ENCODE data around the gene RPL35A. TPM values are rescaled to one million over a fixed set of nuclear protein-coding genes. Genes with fewer than 3 reads are reported as not detected.
"Not testable (repeated sequence)": the region's sequence is repeated elsewhere in the genome, so short reads cannot be mapped to it uniquely, and the experiment has no call there.

The RPL35A gene
- total RNA-seq, 1 donor from 2014 or later = 751 TPM

DNA sequence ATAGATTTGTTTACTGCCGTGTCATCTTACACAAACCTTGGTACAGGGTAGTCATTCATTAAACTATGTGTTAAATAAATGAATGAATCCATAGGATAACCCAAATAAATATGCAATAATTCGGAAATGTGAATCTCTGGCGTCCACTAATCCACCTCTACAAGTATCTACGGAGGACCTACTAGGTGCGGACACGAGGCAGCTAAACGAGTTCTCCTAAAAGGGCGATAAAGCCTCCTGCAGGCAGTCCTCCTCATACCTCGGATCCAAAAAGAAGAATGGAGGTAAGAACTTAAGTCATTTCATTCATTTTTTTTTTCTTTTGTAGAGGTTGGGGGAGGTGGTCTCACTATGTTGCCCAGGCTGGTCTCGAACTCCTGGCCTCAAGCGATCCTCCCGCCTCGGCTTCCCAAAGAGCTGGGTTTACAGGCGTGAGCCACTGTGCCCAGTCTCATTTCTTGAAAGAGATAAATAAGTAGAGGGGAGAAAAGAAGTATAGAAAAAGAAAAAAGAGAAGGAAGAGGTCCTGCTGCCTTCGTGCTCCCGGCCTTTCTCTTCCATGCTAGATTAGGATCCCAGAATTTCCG, 706 bp upstream of the RPL35A start:
- ATAC-seq = no peak
- intact Hi-C loops (cut with micrococcal nuclease) = no loop called here
- DNase-seq = peak; percentile 34

- intact Hi-C loops (cut with micrococcal nuclease) = no loop called here
- ATAC-seq (no peak), DNase-seq (no peak)
Measured at GRCh38 chr3:197950677-197951061, 679 bp downstream of the RPL35A start.

GRCh38 chr3:197951392-197951990, 1.5 kb downstream of the RPL35A start:
- no peak for DNase-seq
- intact Hi-C loops (cut with micrococcal nuclease) = no loop called here
- no peak for ATAC-seq

- intact Hi-C loops (cut with micrococcal nuclease) = no loop called here
- DNase-seq = no peak
- no peak for ATAC-seq
Measured at GRCh38 chr3:197952440-197952839, 2.5 kb downstream of the RPL35A start.

DNA sequence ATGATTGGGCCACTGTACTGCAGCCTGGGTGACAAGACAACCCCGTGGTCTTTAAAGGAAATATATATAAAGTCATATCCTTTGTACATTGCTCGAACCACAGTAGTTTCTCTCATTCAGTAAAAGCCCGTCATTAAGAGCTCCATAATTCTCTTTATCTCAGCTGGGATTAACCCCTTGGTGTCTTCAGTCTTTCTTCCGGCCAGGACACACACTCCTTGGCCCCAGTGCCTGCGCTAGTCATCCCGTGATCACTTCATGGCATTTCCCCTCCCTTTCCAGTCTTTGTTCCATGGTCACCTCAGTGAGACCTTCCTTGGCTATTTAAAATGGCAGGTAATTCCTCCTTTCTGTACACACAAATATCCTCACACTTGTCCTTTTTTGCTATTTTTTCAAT, 3.3 kb downstream of the RPL35A start:
- DNase-seq (no peak), ATAC-seq (peak; percentile 9)
- intact Hi-C loops (cut with micrococcal nuclease) = no loop called here

DNA sequence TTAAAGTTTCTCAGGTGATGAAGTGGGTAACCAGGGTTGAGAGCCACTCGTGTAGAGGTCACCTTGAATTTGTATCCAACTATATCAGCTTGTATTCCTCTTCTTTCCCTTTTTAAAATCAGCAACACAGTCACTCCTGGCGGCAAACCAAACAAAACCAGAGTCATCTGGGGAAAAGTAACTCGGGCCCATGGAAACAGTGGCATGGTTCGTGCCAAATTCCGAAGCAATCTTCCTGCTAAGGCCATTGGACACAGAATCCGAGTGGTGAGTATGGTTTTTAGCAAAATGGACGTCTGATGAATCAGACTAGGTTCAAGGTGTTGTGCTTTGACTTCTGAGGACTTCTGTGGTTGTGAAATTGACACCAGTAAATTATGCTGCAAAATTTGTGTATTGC, 3.9 kb downstream of the RPL35A start:
- intact Hi-C loops (cut with micrococcal nuclease) = no loop called here
- DNase-seq (no peak), ATAC-seq (peak; percentile 36)

GRCh38 chr3:197955892-197956477, 6.0 kb downstream of the RPL35A start:
- intact Hi-C loops (cut with micrococcal nuclease) = no loop called here
- no peak for ATAC-seq
- no peak for DNase-seq

DNA sequence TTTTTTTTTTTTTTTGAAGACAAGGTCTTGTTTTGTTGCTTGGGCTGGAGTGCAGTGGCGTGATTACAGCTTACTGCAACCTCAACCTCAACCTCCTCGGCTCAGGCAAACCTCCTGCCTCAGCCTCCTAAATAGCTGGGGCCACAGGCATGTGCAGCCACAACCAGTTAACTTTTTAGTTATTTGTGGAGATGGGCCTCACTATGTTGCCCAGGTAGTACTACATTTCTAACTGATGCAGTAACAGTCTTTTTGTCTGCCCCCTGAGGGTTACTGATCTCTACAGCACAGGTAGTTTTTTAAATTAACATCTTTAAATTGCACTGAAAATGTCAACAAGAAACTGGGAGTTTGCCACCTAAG, 6.6 kb downstream of the RPL35A start:
- ATAC-seq = no peak

DNA sequence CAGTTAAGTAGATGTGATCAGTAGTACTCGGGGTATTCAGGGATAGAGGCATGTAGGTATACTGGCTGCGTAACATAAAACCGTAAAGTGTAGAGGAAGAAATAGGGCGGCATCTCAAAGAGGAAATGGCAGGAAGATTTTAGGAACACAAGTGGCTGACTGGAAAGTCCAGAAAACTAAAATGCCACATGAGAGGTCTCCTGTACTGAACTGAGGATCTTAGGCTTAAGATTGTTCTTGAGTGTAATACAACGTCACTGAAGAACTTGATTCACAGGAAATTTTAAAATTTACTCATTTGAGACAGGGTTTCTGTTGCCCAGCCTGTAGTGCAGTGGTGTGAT, 7.8 kb downstream of the RPL35A start:
- ATAC-seq (no peak), DNase-seq (no peak)
- intact Hi-C loops (cut with micrococcal nuclease) = no loop called here

More for the DNA sequence above, 6.6 kb downstream of the RPL35A start:
- no peak for DNase-seq
- intact Hi-C loops (cut with micrococcal nuclease) = no loop called here

GRCh38 chr3:197958346-197958745, 8.4 kb downstream of the RPL35A start:
- ATAC-seq (no peak), DNase-seq (no peak)
- intact Hi-C loops (cut with micrococcal nuclease) = no loop called here

DNA sequence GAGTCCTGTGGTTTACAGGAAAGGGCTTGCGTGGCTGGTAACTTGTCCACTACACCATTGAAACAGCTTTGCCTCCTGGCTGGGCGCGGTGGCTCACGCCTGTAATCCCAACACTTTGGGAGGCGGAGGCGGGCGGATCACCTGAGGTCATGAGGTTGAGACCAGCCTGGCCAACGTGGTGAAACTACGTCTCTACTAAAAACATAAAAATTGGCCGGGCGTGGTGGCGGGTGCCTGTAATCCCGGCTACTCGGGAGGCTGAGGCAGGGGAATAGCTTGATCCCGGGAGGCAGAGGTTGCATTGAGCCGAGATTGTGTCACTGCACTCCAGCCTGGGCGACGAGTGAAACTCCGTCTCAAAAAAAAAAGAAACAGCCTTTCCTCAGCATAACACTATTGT, 8.9 kb downstream of the RPL35A start:
- DNase-seq; intact Hi-C loops (cut with micrococcal nuclease); ATAC-seq: not testable (repeated sequence)

DNA sequence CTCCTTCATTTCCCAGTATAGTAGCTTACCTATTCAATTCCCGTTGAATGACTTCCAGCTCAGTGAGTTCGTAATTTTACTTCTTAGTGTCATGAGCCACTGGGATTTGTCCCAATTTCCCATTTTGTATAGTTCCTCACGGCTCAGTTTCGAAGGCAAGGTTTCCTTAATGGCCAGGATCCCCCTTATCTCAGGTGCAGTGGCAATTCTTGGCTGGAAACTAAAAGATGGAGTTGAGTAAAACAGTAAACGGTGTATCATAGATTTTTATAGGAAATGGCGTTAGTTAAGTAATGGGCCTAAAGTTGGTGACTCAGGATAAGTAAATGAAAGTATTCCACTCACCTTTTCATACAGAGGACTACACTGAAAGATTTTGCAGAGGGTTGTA, 9.5 kb downstream of the RPL35A start:
- DNase-seq (no peak), ATAC-seq (no peak)
- intact Hi-C loops (cut with micrococcal nuclease) = no loop called here

DNA sequence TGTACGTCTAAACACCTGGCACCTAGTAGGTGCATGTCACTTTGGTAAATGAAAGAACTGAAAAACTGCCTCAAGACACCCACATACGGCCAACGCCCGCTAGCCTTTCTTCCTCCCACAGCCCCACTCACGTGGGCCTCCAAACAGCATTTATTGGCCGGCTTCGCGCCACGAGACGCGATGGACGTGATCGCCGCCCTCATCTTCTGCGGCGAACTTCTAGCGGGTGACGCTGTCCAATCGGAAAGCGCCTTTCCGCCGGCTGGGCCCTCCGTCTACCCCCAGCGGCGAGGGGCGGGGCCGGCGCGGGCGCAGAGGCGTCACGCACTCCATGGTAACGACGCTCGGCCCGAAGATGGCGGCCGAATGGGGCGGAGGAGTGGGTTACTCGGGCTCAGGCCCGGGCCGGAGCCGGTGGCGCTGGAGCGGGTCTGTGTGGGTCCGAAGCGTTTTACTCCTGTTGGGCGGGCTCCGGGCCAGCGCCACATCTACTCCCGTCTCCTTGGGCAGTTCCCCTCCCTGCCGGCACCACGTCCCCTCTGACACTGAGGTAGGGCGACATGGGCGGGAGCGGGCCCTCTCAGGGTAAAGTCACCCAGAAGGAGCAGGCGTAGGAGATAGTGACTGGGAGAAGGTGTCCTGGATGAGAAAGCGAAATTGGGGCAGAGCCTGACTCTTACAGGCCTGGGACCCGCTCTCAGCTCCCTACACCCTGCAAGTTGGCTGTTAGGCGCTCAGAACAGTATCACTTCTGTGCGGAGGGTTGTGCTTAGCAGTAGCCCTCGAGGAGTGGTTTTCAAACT, 10.1 kb downstream of the RPL35A start, which contains the start of gene LMLN:
Gene LMLN (plus strand): TSS at position 327 of the 803 bp plus-strand sequence. CDS start 29 bp downstream, at position 356.
- peak; percentile 98 for ATAC-seq
- peak; percentile 97 for DNase-seq
- intact Hi-C loops (cut with micrococcal nuclease) = no loop called here

- intact Hi-C loops (cut with micrococcal nuclease) = no loop called here
- DNase-seq (no peak), ATAC-seq (no peak)
Measured at GRCh38 chr3:197960694-197961581, 10.9 kb downstream of the RPL35A start.

DNA sequence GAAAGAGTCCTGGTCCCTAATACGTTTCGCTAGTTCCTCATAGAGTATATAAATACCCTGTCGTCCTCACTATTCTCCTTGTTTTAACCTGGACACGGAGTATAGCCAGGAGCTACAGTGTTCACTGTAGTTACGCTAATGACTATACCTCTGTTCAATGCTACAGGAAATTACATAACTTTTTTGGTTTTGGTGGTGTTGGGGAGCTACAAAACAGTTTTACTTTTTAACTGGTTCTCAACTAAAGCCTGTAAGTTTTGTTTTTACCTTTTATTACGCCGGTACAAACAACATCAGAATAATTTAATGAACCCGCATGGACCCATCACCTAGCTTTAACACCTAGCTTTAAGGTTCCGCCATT, 11.6 kb downstream of the RPL35A start:
- DNase-seq (no peak), ATAC-seq (no peak)
- intact Hi-C loops (cut with micrococcal nuclease) = no loop called here

DNA sequence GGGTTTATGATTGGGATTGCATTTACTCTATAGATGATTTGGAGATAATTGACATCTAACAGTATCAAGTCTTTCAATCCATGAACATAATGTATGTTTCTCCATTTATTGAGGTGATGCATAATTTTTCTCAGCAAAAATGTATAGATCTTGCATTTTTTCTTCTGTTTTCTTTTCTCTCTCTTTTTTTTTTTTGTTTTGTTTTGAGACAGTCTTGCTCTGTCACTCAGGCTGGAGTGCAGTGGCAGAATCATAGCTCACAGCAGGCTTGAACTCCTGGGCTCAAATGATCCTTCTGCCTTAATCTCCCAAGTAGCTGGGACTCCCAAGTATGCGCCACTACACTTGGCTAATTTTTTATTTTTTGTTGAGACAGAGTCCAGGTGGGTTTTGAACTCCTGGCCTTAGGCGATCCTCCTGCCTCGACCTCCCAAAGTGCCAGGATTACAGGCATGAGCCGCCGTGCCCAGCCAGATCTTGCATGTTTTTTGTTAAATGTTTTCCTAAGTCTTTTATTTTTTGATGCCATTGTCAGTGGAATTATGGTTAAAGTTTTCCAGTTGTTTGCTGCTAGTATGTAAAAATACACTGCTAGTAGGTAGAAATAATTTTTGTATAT, 13.1 kb downstream of the RPL35A start:
- intact Hi-C loops (cut with micrococcal nuclease) = no loop called here
- no peak for ATAC-seq

GRCh38 chr3:197967337-197967989, 17.5 kb downstream of the RPL35A start:
- intact Hi-C loops (cut with micrococcal nuclease); DNase-seq; ATAC-seq: not testable (repeated sequence)

More for the DNA sequence above, 13.1 kb downstream of the RPL35A start:
- no peak for DNase-seq

GRCh38 chr3:197970588-197970987, 20.6 kb downstream of the RPL35A start:
- intact Hi-C loops (cut with micrococcal nuclease) = no loop called here
- DNase-seq = no peak
- ATAC-seq = no peak
